ENCODE data around the gene C2orf76.

GRCh38 chr2:119324685-119325270, 41.9 kb downstream of the C2orf76 start:
- TF ChIP-seq CTCF (IDR thresholded peaks at IDR 0.05) (no peak), EZH2 (IDR thresholded peaks at IDR 0.05; ENCODE audit: borderline replicate concordance, insufficient read depth, low read depth, low read length, poor library complexity, severe bottlenecking) (no peak)
